Stomach smooth muscle (tissue), 2 donors: ENCODE measurements around the gene MEGF6.

ENCODE experiments used
- H3K27ac ChIP-seq: one replicate; pipeline ENCODE4 v1.7.0; 2013; ENCODE audit warnings: mild to moderate bottlenecking, low read length, inconsistent platforms
- H3K27me3 ChIP-seq, 2 donors: one replicate each; pipeline ENCODE4 v1.7.0; 2013; ENCODE audit warnings: low read length in 2 of 2; ENCODE audit not compliant: insufficient read depth in 2 of 2, control insufficient read depth in 1 of 2
- H3K36me3 ChIP-seq, 2 donors: one replicate each; pipeline ENCODE4 v1.7.0; 2013; ENCODE audit warnings: low read length in 2 of 2; ENCODE audit not compliant: control insufficient read depth in 2 of 2, insufficient read depth in 2 of 2
- H3K4me1 ChIP-seq: one replicate; pipeline ENCODE4 v1.7.0; 2013; ENCODE audit warnings: low read length; ENCODE audit not compliant: control insufficient read depth, insufficient read depth
- H3K4me3 ChIP-seq, 2 donors: one replicate each; pipeline ENCODE4 v1.7.0; 2013; ENCODE audit warnings: low read length in 2 of 2
- H3K9ac ChIP-seq, 2 donors: one replicate each; pipeline ENCODE4 v1.7.0; 2013; ENCODE audit warnings: low read length in 2 of 2, mild to moderate bottlenecking in 1 of 2
- H3K9me3 ChIP-seq, 2 donors: one replicate each; pipeline ENCODE4 v1.7.0; 2013; ENCODE audit warnings: low read length in 2 of 2; ENCODE audit not compliant: control insufficient read depth in 2 of 2
- donor health status: healthy.
- donor health status: Pancreatic carcinoma.

The MEGF6 gene

DNA sequence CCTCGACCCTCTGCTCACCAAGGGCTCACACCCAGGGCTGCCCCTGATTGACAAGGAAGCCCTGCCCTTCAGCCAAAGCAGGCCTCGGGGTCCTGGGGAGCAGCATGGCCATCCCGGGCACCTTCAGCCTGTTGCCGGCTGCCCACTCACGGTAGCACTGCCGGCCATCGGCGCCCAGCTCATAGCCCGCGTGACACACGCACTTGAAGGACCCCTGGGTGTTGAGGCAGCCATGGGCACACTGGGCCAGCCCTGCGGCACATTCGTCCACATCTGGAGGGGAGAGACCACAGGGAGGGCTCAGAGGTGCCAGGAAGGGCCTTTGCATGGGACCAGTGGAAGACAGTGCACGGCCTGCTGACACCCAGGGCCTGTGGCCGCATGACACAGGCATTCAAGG is 99.5 kb downstream of the MEGF6 start:
- Histone ChIP-seq H3K4me1 (peaks cover 13% of the 10 kb centered on the region), H3K9ac (no peak overlapping the region), H3K9me3 (no peaks in the 10 kb centered on the region), H3K36me3 (no peaks in the 10 kb centered on the region), H3K4me3 (no peak overlapping the region), H3K27me3 (no peaks in the 10 kb centered on the region), H3K27ac (no peak overlapping the region)

DNA sequence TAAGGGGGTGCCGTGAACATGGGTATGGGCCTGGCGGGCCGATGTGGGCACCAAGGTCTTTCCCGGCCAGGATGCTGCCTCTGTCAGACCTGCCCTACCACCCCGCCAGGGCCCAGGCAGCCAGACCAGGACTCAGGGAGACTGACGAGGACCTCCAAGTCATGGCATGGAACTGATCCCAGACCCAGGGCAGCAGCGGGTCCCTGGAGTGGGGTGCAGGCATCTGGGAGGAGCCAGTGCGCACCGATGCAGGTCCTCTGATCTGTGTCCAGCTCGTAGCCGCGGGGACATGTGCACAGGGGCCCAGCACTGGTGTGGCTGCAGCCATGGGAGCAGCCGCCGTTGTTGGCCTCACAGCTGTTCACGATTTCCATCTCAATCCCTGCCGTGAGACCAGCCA is 100.0 kb downstream of the MEGF6 start:
- no peaks in the 10 kb centered on the region for H3K36me3 ChIP-seq
- H3K9ac ChIP-seq = no peak overlapping the region
- H3K27ac ChIP-seq = no peak overlapping the region
- H3K4me3 ChIP-seq = no peak overlapping the region
- H3K4me1 ChIP-seq = peaks cover 7% of the 10 kb centered on the region
- H3K27me3 ChIP-seq = no peaks in the 10 kb centered on the region
- no peaks in the 10 kb centered on the region for H3K9me3 ChIP-seq

DNA sequence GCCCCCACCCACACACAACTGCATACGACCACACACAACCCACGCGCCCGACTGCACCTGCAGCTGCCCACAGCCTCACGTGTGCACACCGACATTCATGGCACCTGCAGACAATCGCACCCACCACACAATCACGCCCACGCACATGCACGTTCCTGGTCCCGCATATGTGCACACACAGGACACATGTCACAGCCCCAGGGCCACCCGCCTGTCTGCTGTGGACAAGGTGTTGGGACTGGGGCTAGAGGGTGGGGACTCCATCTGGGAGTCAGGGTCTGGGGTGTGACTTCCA is 100.4 kb downstream of the MEGF6 start:
- Histone ChIP-seq H3K9me3 (no peaks in the 10 kb centered on the region), H3K27ac (no peak overlapping the region), H3K9ac (no peak overlapping the region), H3K36me3 (no peaks in the 10 kb centered on the region), H3K4me1 (peaks cover 3% of the 10 kb centered on the region), H3K27me3 (no peaks in the 10 kb centered on the region), H3K4me3 (no peak overlapping the region)

DNA sequence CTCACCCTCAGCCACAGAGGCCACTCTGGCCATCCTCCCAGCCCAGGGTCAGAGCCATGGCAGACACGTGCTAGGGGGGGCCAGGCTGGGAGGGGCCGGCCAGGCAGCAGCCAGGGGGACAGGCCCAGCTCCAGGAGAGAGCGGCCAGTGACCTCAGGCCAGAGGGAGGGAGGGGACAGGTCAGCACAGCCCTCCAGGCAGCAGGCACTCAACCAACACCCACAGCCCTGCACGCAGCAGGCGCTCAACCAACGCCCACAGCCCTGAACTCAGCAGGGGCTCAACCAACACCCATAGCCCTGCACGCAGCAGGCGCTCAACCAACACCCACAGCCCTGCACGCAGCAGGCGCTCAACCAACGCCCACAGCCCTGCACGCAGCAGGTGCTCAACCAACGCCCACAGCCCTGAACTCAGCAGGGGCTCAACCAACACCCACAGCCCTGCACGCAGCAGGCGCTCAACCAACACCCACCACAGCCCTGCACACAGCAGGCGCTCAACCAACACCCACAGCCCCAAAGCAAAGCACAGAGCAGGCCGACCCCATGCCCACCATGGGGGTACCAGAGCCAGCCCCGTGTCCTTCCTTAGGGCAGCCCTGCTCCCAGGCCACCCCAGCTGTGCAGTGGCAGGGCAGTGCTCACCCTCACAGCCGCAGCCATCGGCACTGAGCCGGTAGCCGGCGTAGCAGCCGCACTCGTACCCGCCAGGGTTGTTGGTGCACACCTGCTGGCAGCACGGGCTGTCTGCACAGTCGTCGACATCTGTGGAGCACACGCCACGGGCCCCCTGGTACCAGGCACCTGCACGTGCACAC is 101.0 kb downstream of the MEGF6 start:
- H3K9ac ChIP-seq = no peak overlapping the region
- H3K9me3 ChIP-seq = no peaks in the 10 kb centered on the region
- H3K4me1 ChIP-seq = no peaks in the 10 kb centered on the region
- H3K27ac ChIP-seq = no peak overlapping the region
- H3K36me3 ChIP-seq = no peaks in the 10 kb centered on the region
- H3K27me3 ChIP-seq = no peaks in the 10 kb centered on the region
- H3K4me3 ChIP-seq = no peak overlapping the region

DNA sequence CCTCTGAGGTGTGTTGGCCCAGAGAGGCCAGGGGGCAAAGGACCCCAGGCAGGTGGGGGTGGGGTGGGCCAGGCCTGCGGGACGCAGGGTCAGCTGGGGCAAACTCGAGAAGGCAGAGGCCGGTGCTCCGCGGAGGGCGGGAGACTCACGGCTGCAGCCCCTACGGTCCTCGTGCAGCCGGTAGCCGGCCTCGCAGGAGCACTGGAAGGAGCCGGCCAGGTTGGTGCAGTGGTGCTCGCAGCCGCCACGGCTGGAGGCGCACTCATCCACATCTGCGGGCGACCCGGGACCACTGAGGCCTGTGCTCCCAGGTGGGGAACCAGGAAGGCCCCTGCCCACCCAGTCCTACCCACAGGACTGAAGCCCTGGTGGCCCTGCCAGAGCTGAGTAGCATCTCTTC is 101.6 kb downstream of the MEGF6 start:
- Histone ChIP-seq H3K9me3 (no peaks in the 10 kb centered on the region), H3K36me3 (no peaks in the 10 kb centered on the region), H3K27me3 (no peaks in the 10 kb centered on the region), H3K9ac (no peak overlapping the region), H3K27ac (no peak overlapping the region), H3K4me3 (no peak overlapping the region), H3K4me1 (no peaks in the 10 kb centered on the region)

DNA sequence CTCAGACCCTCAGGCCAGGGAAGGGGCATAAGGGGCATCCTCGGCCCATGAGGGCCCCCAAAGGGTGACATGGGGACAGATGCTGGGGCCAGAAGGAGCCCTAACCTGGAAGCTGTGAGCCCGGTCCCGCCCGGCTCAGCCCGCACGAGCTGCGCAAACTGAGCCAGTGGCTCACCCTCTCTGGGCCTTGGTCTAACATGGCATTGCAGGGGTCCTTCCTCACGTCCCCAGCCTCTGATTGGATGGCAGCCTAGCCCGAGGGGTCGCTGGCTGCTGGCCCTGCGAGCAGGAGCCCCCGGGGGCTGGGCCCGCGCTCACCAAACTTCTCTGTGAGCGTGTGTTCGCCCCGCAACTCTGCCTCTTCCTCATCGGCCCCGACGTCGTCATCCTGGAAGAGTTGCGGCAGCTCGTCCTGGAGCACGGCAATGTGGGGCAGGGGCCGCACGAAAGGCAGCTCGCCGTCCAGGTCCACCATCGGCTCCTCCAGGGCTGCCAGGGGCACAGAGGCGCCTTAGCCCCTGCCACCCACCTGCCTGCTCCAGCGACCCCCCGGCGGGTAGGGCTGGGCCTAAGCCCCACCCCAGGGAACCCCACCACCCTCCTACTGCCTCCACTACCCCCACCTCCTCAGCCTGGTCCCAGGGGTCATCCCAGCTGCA is 102.4 kb downstream of the MEGF6 start:
- Histone ChIP-seq H3K27ac (no peak overlapping the region), H3K27me3 (no peaks in the 10 kb centered on the region), H3K4me1 (no peaks in the 10 kb centered on the region), H3K9ac (no peak overlapping the region), H3K4me3 (no peak overlapping the region), H3K36me3 (no peaks in the 10 kb centered on the region), H3K9me3 (no peaks in the 10 kb centered on the region)

DNA sequence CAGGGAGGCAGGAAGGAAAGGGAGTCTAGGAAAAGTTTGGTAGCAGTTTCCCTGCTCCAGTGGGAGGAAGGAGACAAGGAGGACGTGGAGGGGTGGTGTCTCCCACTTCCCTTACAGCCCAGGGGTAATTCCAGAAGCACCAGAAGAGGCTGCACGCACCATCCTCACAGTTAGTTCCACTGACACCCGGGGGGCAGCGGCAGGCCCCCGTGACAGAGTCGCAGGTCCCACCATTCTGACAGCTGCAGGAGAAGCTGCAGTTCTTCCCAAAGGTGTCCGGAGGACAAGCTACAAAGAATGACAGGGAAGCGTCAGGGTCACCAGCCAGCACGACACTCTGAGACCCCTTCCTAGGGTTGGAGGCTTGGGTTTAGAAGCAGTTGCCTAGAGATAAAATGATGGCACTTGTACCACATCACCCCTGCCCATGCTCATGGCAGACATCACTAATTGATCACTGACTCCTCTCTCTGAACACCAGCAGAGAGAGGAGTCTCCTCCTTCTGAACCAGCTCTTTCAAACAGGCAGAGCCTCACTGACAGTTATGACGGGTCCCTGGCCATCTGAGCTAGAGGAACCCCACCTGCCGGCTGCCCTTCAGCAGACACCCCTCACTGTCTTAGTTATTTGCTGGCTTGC is 103.6 kb downstream of the MEGF6 start:
- Histone ChIP-seq H3K27ac (no peak overlapping the region), H3K9me3 (no peaks in the 10 kb centered on the region), H3K36me3 (no peaks in the 10 kb centered on the region), H3K4me3 (no peak overlapping the region), H3K9ac (no peak overlapping the region), H3K27me3 (no peaks in the 10 kb centered on the region), H3K4me1 (no peaks in the 10 kb centered on the region)

DNA sequence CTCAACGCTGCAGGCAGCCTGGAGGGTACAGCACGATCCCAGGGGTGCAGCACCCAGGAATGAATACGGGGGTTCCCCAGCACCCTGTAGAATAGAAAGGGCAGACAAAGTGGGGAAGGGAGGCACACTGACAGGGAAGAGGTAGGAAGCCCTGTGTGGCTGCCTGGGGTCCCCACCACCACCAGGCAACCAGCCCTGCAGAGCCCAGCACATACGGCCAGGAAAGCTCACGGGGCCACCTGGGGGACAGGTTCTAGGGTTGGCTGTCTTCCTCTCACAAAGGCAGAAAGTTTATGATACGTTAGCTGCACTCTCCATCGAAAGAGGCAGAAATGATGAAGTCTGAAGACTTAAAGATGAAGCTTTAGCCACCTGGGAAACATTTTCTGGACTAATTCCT is 104.4 kb downstream of the MEGF6 start:
- H3K9me3 ChIP-seq = no peaks in the 10 kb centered on the region
- no peak overlapping the region for H3K4me3 ChIP-seq
- no peak overlapping the region for H3K9ac ChIP-seq
- no peak overlapping the region for H3K27ac ChIP-seq
- no peaks in the 10 kb centered on the region for H3K36me3 ChIP-seq
- H3K27me3 ChIP-seq = no peaks in the 10 kb centered on the region
- H3K4me1 ChIP-seq = no peaks in the 10 kb centered on the region

DNA sequence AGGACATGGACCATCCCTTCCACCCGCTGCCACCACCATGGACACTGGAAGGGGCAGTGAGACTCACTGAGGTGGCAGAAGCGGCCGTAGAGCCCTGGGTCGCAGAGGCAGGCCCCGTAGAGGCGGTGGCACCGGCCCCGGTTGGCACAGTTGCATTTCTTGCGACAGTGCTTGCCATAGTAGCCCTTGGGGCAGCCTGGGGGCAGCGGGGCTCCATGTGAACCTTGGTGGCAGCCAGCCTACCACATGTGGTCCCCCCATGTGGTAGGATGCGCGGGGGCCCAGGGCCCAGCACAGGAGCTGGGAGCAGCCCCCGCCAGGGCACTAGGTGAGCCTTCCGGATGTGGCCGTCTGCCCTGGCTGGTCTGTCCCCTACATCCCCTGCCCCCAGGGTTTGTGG is 105.3 kb downstream of the MEGF6 start:
- no peak overlapping the region for H3K9ac ChIP-seq

DNA sequence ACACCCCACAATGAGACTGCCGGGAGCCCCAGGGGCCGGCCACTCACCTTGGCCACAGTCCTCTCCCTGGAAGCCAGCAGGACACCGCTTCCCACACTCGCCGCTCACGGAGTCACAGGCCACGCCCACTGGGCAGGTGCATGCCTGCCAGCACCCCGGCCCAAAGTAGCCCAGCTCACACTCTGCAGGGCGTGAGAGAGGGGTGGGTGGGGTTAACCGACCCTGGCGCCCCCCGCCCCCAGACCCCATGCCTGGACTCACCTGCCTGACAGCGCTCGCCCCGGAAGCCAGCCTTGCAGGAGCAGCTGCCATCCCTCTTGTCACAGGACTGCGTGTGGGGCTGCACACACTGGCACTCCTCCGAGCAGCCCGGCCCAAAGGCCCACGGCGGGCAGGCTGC is 106.1 kb downstream of the MEGF6 start:
- H3K27ac ChIP-seq = no peak overlapping the region
- no peak overlapping the region for H3K9ac ChIP-seq
- no peaks in the 10 kb centered on the region for H3K27me3 ChIP-seq
- H3K9me3 ChIP-seq = no peaks in the 10 kb centered on the region
- no peaks in the 10 kb centered on the region for H3K4me1 ChIP-seq
- no peaks in the 10 kb centered on the region for H3K36me3 ChIP-seq
- no peak overlapping the region for H3K4me3 ChIP-seq

More for the DNA sequence above, 105.3 kb downstream of the MEGF6 start:
- H3K27me3 ChIP-seq = no peaks in the 10 kb centered on the region
- H3K4me3 ChIP-seq = no peak overlapping the region
- H3K9me3 ChIP-seq = no peaks in the 10 kb centered on the region
- H3K36me3 ChIP-seq = no peaks in the 10 kb centered on the region
- no peaks in the 10 kb centered on the region for H3K4me1 ChIP-seq
- no peak overlapping the region for H3K27ac ChIP-seq

DNA sequence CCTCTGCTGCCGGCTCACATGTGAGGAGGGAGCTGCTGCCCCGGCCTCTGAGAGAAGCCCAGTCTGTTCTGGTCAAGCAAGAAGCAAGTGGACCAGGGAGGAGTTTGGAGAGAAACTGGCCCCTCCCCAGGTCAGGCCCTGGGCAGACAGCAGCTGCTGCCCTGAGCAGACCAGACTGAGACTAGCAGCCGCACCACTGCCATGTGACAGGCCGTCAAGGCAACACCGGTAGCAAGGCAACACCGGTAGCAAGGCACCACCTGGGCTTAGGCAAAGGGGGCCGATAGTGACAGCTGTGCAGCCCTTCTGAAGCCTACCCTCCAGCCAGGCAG is 106.5 kb downstream of the MEGF6 start:
- Histone ChIP-seq H3K27ac (no peak overlapping the region), H3K36me3 (no peaks in the 10 kb centered on the region), H3K4me3 (no peak overlapping the region), H3K27me3 (no peaks in the 10 kb centered on the region), H3K9ac (no peak overlapping the region), H3K9me3 (no peaks in the 10 kb centered on the region), H3K4me1 (no peaks in the 10 kb centered on the region)
